Body of pancreas (tissue), 4 donors: ENCODE data around the gene KHK. TPM values are rescaled to one million over a fixed set of nuclear protein-coding genes. Genes with fewer than 3 reads are reported as not detected.

Source experiments
- ATAC-seq: fragments of 150-250 bp; one replicate; pipeline ENCODE4 v1.9.1; 2016
- DNase-seq, 4 donors: peaks; one replicate each; pipeline ENCODE4 v3.0.0-alpha.2; 2019
- H3K27ac ChIP-seq, 4 donors: fragments of 200-600 bp; sonication (generic); 1 replicate in 3 of 4; 2 replicates in 1 of 4; pipeline versions ENCODE4 v1.5.1 to v1.6.1; 2016 to 2019; ENCODE audit warnings: mild to moderate bottlenecking in 1 of 4, mixed read lengths in 1 of 4, moderate library complexity in 1 of 4
- H3K27me3 ChIP-seq, 2 donors: fragments of 200-600 bp; sonication (generic); one replicate each; pipeline ENCODE4 v1.6.0; 2016; ENCODE audit warnings: mild to moderate bottlenecking in 1 of 2
- H3K36me3 ChIP-seq, 2 donors: fragments of 200-600 bp; sonication (generic); replicated peaks in 1 of 2; 2 replicates each; pipeline ENCODE4 v1.5.1; 2016; ENCODE audit warnings: low read depth in 2 of 2; ENCODE audit not compliant: insufficient read depth in 1 of 2
- H3K4me1 ChIP-seq: fragments of 200-600 bp; sonication (generic); one replicate; pipeline ENCODE4 v1.6.0; 2016
- H3K4me3 ChIP-seq, 2 donors: fragments of 200-600 bp; sonication (generic); 1 replicate in 1 of 2; 2 replicates in 1 of 2; pipeline ENCODE4 v1.5.1; 2016 to 2019
- H3K9me3 ChIP-seq, 3 donors: fragments of 200-600 bp; sonication (generic); 1 replicate in 2 of 3; 2 replicates in 1 of 3; pipeline ENCODE4 v1.5.1; 2016
- CTCF ChIP-seq, 7 experiments: fragments of 450-650 bp in 4 of 7; fragments of 200-600 bp in 3 of 7; sonication (generic) in 3 of 7; IDR thresholded peaks; one replicate each; pipeline ENCODE4 v1.5.1; 2016 to 2019; ENCODE audit warnings: antibody characterized with exemption in 7 of 7
- POLR2A ChIP-seq, 3 donors: fragments of 450-650 bp; IDR thresholded peaks; one replicate each; pipeline ENCODE4 v1.6.1; 2016; ENCODE audit warnings: antibody characterized with exemption in 3 of 3, mild to moderate bottlenecking in 2 of 3
- WGBS, 2 donors: methylation state at CpG; one replicate each; pipeline ENCODE4 v1.1.5; 2017; 5-methylcytosine and 5-hydroxymethylcytosine counted together
- intact Hi-C: fragments of 100-400 bp; cut with DNase I; formaldehyde crosslinking; loops from one replicate; pipeline ENCODE4 v1.15.1; 2023
- total RNA-seq, 2 donors: library from RNA; depleted of rRNA; stranded (reverse); fragments of >200 nt; gene quantifications; one replicate each; pipeline ENCODE4 v1.1.0, GENCODE V29; 2016

KHK gene
- total RNA-seq, 2 donors from 2014 or later: 4.2 to 7.3 TPM

DNA sequence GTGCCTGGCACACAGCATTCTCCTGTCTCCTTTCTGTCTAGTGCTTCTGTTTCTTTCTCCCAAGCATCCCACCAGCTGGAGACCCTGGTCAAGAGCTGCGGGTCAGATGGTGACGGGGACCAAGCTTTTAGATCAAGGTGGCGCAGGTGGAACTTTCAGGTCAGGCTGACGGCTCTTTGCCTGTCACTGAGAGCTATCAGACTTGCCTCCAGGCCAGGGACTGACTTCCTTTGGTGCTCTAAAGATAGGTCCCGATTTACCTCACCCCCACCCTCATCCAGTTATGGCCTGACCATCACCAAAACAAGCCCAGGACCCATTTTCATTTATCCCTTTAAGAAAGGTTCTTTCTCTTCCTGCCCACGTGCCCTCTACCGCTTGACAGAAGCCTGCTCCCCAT is 9.3 kb upstream of the KHK start:
- no peak for ATAC-seq
- 63 to 68% methylated on average over 7 of the region's 7 CpGs for WGBS, 2 donors
- H3K36me3 ChIP-seq: no peaks in the 10 kb centered on the region
- peaks cover 22% of the 10 kb centered on the region for H3K4me1 ChIP-seq
- no peaks in the 10 kb centered on the region for H3K27me3 ChIP-seq
- H3K4me3 ChIP-seq: no peak overlapping the region
- DNase-seq: no peak
- intact Hi-C loops: no loop called here
- H3K27ac ChIP-seq: no peak overlapping the region
- TF ChIP-seq CTCF (IDR thresholded peaks at IDR 0.05) (no peak), POLR2A (IDR thresholded peaks at IDR 0.05) (no peak)
- H3K9me3 ChIP-seq: no peaks in the 10 kb centered on the region

DNA sequence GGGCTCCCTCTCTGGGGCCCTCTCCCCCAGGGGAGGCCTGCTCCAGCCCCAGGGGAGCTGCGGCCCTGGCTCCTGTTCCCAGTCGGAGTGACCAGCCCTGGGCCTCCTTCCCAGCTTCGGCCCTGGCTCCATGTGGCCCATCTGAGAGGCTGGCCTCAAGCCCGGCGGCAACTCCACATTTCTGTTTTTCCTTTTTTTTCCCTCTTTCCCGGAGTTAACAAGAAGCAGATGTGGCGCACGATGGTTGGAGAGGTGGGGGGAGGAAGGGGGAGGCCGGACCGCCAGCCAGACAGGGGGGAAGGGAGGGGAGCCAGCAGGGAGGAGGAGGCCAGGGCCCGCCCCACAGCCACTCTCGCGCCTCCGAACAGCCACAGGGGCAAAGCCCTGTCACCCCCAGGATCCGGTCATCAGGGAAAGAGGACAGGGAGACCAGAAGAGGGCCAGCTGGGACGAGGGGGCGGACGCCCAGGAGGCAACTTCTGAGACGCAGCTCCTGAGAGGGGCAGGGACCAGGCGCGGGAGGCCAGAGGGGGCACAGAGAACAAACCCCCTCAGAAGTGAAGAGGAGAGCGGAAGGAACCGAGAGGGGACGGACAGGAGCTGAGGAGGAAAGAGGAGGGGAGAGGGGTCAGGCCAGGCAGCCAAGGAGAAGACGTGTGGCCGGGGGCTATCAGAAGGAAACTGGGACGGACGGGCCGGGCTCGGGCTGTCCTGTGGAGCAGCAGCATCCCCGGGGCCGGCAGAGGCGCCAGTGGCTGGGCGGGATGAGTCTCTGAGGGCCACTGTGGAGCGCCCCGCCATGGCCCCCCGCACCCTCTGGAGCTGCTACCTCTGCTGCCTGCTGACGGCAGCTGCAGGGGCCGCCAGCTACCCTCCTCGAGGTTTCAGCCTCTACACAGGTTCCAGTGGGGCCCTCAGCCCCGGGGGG is 8.0 kb upstream of the KHK start, which contains the start of gene EMILIN1:
Gene EMILIN1, plus strand, starts transcription at position 349 of the 928 bp plus-strand sequence. Its CDS starts 451 bp downstream, at position 800.
- DNase-seq (peak in 3 of 4 donors; percentile 44 to 52 (median 49)), ATAC-seq (no peak)
- no peak within 1 kb of the TSS for H3K4me3 ChIP-seq
- intact Hi-C loops: no loop called here
- no peaks in the 10 kb centered on the region for H3K9me3 ChIP-seq
- TF ChIP-seq CTCF (IDR thresholded peaks at IDR 0.05): no peak
- TF ChIP-seq POLR2A (IDR thresholded peaks at IDR 0.05): peak in 2 of 3 donors; percentile 16 to 17
- H3K27ac ChIP-seq: peak within 1 kb of the TSS in 3 of 4 donors; percentile 16 to 25 (median 19)
- WGBS, 2 donors: 52 to 61% methylated on average over 38 to 41 of the region's 41 CpGs
- H3K27me3 ChIP-seq: no peaks in the 10 kb centered on the region
- peaks cover 19% of the 10 kb centered on the region for H3K4me1 ChIP-seq
- no peaks in the 10 kb centered on the region for H3K36me3 ChIP-seq

- Histone ChIP-seq H3K36me3 (no peaks in the 10 kb centered on the region), H3K27ac (peak overlapping the region in 1 of 4 donors; percentile 25), H3K4me1 (peaks cover 19% of the 10 kb centered on the region), H3K9me3 (no peaks in the 10 kb centered on the region), H3K4me3 (no peak overlapping the region), H3K27me3 (no peaks in the 10 kb centered on the region)
- no peak for ATAC-seq
- intact Hi-C loops: no loop called here
- whole genome bisulfite sequencing, 2 donors: 77 to 84% methylated on average over 12 to 14 of the region's 14 CpGs
- DNase-seq: no peak
- TF ChIP-seq POLR2A (IDR thresholded peaks at IDR 0.05): no peak
- no peak for TF ChIP-seq CTCF (IDR thresholded peaks at IDR 0.05)
Measured at GRCh38 chr2:27079233-27080139, 7.1 kb upstream of the KHK start.

DNA sequence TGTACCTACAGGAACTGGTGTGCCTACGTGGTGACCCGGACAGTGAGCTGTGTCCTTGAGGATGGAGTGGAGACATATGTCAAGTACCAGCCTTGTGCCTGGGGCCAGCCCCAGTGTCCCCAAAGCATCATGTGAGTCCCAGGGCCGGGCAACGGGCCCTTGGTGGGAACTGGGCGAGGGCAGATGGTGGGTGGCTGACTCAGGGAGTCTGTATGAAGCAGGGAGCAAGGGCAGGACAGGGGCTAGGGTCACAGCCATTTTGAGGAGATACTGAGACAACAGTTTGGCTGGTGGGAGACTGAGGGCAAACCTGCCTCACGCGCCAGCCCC is 6.5 kb upstream of the KHK start:
- no peak overlapping the region for H3K4me3 ChIP-seq
- intact Hi-C loops: no loop called here
- DNase-seq (no peak), ATAC-seq (no peak)
- TF ChIP-seq CTCF (IDR thresholded peaks at IDR 0.05) (no peak), POLR2A (IDR thresholded peaks at IDR 0.05) (no peak)
- no peaks in the 10 kb centered on the region for H3K27me3 ChIP-seq
- no peaks in the 10 kb centered on the region for H3K9me3 ChIP-seq
- H3K27ac ChIP-seq: no peak overlapping the region
- 87 to 95% methylated on average over 3 to 7 of the region's 7 CpGs for WGBS, 2 donors
- H3K4me1 ChIP-seq: peaks cover 20% of the 10 kb centered on the region
- no peaks in the 10 kb centered on the region for H3K36me3 ChIP-seq
